CD4-positive, alpha-beta T cell treated with Interleukin-10 for 1 hour (primary cell): ENCODE results near the gene PCP2.

Experiments
- DNase-seq: peaks from one replicate; pipeline ENCODE4 v3.0.0-alpha.2; 2020

The PCP2 gene

GRCh38 chr19:7633698-7634097, at the start of gene PCP2:
TSS of gene PCP2 (minus strand) at chr19:7633719. CDS start at chr19:7633457, 262 bp downstream.
- DNase-seq = no peak

DNA sequence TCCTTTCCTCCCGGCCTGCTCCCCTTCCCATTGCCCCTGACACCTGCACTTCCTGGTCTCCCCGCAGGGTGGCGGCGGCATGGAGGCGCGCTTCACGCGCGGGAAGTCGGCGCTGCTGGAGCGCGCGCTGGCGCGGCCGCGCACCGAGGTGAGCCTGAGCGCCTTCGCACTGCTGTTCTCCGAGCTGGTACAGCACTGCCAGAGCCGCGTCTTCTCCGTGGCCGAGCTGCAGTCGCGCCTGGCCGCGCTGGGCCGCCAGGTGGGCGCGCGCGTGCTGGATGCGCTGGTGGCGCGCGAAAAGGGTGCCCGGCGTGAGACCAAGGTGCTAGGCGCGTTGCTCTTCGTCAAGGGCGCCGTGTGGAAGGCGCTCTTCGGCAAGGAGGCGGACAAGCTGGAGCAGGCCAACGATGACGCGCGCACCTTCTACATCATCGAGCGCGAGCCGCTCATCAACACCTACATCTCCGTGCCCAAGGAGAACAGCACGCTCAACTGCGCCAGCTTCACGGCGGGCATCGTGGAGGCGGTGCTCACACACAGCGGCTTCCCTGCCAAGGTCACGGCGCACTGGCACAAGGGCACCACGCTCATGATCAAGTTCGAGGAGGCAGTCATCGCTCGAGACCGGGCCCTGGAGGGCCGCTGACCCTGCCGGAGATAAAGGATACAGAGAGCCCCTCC, 48.8 kb upstream of the PCP2 start:
- no peak for DNase-seq

DNA sequence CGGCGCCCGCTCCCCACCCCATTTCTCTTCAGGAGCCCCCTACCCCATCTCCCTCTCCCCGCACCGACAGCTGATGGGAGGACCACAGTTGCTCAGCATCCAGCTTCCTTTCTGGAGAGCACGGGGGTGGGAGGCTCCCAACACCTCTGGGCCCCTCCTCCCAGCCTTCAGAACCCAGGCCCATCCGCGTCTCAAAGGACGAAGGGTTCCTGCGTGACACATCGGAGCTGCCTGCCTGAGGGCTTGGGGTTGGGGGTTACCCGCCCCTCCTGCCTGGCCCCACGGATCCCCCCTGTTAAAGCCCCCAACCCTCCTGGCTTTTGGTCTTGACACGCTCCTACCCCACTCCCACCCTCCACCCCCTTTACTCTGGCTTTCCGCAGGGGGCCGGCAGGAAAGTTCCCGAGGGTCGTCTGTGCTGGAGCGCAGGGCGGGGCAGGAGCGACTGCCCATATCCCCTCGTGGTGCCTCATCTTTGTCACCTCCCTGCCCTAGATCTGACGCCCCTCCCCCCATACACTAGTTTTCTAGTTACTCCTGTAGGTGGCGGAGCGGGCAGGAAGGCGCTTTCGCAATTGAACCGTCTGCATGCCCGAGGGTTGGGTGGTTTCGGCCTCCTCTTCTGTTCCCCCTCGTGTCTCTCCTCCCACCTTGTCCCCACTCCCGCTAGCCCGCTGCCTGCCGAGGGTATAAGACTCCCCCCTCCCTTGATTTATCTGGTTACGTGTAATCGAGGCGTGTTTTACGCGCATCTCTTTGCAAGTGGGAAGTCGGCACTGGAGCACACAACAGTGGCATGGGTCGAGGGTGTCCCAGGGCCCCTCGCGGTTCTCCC, 48.0 kb upstream of the PCP2 start:
- peak; percentile 89 for DNase-seq

GRCh38 chr19:7680606-7681339, 47.3 kb upstream of the PCP2 start, which contains the start of gene TRAPPC5:
TSS of gene TRAPPC5 (plus strand) at chr19:7680833. CDS start at chr19:7682254, 1,421 bp downstream.
- peak; percentile 90 for DNase-seq

DNA sequence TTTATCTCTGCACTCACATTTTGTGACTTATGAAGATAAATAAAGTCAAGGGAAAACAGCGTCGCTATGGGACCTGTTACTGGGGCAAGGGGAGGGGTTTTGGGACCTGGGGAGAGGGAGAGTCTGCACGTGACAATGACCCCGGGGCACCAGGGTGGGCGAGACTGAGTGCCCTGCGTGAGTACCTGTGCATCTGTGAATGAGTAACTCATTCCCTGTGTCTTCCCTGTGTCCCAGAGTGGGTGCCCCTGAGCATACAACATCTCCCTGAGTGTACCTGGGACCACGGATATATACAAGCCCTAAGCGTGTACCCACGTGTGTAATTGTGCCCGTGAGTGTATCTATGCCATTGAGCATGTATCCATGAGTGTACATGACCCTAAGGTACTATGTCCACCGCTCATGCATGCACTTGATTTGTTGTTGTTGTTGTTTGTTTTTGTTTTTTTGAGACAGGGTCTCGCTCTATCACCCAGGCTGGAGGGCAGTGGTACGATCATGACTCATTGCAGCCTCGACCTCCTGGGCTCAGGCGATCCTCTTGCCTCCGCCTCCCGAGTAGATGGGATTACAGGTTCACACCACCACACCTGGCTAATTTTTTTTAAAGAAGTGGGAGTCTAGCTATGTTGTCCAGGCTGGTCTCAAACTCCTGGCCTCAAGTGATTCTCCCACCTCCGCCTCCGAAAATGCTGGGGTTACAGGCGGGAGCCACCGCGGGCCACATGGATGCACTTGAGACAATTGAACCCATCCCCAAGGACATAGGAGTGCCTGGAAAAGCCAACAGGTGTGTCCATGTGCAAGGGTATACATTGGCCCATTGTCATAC, 46.5 kb upstream of the PCP2 start:
- DNase-seq = no peak

- DNase-seq = peak; percentile 80
Observed at GRCh38 chr19:7678971-7679751, 45.6 kb upstream of the PCP2 start.

- no peak for DNase-seq
Observed at GRCh38 chr19:7677669-7678311, 44.3 kb upstream of the PCP2 start.

- no peak for DNase-seq
Observed at GRCh38 chr19:7676854-7677253, 43.3 kb upstream of the PCP2 start, which contains the start of gene MCEMP1. TSS of gene MCEMP1 (plus strand) at chr19:7677090. CDS start at chr19:7677121, 31 bp downstream.

GRCh38 chr19:7676376-7676775, 42.9 kb upstream of the PCP2 start:
- no peak for DNase-seq

GRCh38 chr19:7674010-7675005, 40.8 kb upstream of the PCP2 start:
- DNase-seq = peak; percentile 45

GRCh38 chr19:7672522-7672921, 39.0 kb upstream of the PCP2 start:
- DNase-seq = no peak

- DNase-seq = no peak
Observed at GRCh38 chr19:7670790-7671189, 37.3 kb upstream of the PCP2 start.

DNA sequence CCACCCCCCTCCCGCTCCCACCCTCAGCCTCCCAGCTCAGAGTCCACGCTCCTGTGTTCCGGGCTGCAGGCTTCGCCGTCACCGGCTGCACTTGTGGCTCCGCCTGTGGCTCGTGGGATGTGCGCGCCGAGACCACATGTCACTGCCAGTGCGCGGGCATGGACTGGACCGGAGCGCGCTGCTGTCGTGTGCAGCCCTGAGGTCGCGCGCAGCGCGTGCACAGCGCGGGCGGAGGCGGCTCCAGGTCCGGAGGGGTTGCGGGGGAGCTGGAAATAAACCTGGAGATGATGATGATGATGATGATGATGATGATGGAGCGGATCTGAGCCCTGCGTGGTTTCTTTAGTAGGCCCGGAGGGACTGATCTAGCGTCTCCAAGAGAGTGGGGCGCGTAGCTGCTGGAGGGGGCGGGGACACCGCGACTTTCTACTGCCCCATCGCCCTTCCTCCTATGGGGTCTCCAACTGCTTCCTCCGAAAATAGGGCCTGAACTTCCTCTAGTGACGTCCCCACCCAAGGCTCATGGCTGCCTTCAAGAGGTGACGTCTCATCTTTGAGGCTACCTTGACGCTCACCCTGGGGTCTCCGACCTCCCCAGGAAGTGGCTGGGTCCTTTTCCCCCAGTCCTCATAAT, 36.7 kb upstream of the PCP2 start:
- DNase-seq = peak; percentile 30

GRCh38 chr19:7669641-7670040, 36.1 kb upstream of the PCP2 start:
- DNase-seq = no peak

DNA sequence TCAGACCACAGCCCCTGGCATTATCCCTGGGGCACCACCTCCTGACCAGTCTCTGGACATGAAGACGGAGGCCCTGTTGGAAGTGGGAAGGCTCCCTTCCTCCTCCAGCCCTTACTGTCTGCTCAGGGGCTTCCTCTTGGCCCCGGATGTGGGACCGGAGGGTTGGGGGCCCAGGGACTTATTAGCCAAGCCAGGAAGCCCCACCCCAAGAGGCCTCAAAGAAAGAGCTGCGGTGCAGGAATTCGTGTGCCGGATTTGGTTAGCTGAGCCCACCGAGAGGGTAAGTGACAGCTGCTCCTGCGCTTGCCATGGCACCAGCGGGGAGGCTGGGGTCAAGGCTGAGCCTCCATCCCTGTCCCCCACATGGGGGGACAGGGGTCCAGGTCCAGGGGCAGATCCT, 35.3 kb upstream of the PCP2 start, which contains the start of gene RETN:
Gene RETN, plus strand, starts transcription at position 208 of the 400 bp plus-strand sequence. CDS start 278 bp downstream, outside the sequence.
- DNase-seq = no peak

- no peak for DNase-seq
Observed at GRCh38 chr19:7665076-7665475, 31.6 kb upstream of the PCP2 start.

DNA sequence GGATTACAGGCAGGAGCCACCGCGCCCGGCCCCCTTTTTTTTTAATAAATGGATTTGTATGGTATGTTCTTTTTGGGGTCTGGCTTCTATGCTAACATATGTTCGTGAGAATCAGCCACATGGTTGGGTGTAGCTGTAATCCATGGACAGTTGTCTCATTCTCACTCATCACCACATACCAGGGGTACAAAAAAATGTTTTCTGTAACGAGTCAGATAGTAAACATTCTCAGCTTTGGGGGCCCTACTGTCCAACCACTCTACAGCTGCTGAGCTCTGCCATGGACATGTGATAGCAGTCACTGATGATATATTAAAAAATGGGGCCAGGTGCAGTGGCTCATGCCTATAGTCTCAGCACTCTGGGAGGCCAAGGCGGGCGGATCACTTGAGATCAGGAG, 30.2 kb upstream of the PCP2 start:
- no peak for DNase-seq

DNA sequence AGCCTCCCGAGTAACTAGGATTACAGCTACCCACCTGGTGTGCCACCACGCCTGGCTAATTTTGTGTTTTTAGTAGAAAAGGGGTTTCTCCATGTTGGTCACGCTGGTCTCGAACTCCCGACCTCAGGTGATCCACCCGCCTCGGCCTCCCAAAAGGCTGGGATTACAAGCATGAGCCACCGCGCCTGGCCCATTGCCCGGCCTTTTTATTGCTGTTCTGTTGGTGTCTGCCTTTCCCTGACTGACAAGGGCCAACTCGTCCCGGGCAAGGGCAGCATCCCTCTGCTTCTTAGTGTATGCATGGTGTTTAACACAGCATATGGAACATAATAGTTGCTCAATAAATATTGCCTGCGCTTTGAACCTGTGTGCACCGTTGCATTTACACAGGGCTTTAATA, 29.1 kb upstream of the PCP2 start:
- no peak for DNase-seq
